HEK293 (cell line): ENCODE results near the gene WWC1.

Experiments
- ATF2 ChIP-seq: fragments of 450-650 bp; formaldehyde crosslinking; IDR thresholded peaks from 2 replicates; pipeline ENCODE4 v1.5.1; 2016; ENCODE audit warnings: missing biosample characterization, missing genetic modification characterization, low read depth
- BCL11A ChIP-seq: fragments of 450-650 bp; formaldehyde crosslinking; IDR thresholded peaks from 2 replicates; pipeline ENCODE4 v1.5.1; 2016; ENCODE audit warnings: low read depth, missing biosample characterization, missing genetic modification characterization
- BCL11B ChIP-seq: fragments of 450-650 bp; formaldehyde crosslinking; IDR thresholded peaks from 2 replicates; pipeline ENCODE4 v1.5.1; 2016; ENCODE audit warnings: low read depth, missing biosample characterization, missing genetic modification characterization
- IKZF3 ChIP-seq: fragments of 450-650 bp; IDR thresholded peaks from 2 replicates; pipeline ENCODE4 v1.5.0; 2018; ENCODE audit warnings: missing biosample characterization, mild to moderate bottlenecking, missing genetic modification characterization, moderate library complexity
- OSR2 ChIP-seq: fragments of 450-650 bp; formaldehyde crosslinking; IDR thresholded peaks from 2 replicates; pipeline ENCODE4 v1.5.1; 2016; ENCODE audit warnings: missing biosample characterization, missing genetic modification characterization
- OVOL3 ChIP-seq: fragments of 450-650 bp; formaldehyde crosslinking; IDR thresholded peaks from 2 replicates; pipeline ENCODE4 v1.5.1; 2016; ENCODE audit warnings: missing biosample characterization, missing genetic modification characterization
- PRDM4 ChIP-seq: fragments of 450-650 bp; formaldehyde crosslinking; IDR thresholded peaks from 2 replicates; pipeline ENCODE4 v1.5.1; 2017; ENCODE audit warnings: missing biosample characterization, missing genetic modification characterization
- TRIM28 ChIP-seq: IDR thresholded peaks from 2 replicates; pipeline ENCODE4 v1.6.1; 2011; ENCODE audit warnings: low read length, control low read depth, borderline replicate concordance
- ZBTB17 ChIP-seq: fragments of 450-650 bp; formaldehyde crosslinking; IDR thresholded peaks from 2 replicates; pipeline ENCODE4 v1.5.1; 2016; ENCODE audit warnings: missing biosample characterization, missing genetic modification characterization
- ZBTB20 ChIP-seq: fragments of 450-650 bp; formaldehyde crosslinking; IDR thresholded peaks from 2 replicates; pipeline ENCODE4 v1.5.1; 2016; ENCODE audit warnings: missing biosample characterization, missing genetic modification characterization
- ZBTB26 ChIP-seq: fragments of 450-650 bp; formaldehyde crosslinking; optimal IDR thresholded peaks from 2 replicates; pipeline ENCODE3; 2016; ENCODE audit warnings: missing biosample characterization, mild to moderate bottlenecking, missing genetic modification characterization
- ZNF121 ChIP-seq: fragments of 450-650 bp; formaldehyde crosslinking; IDR thresholded peaks from 2 replicates; pipeline ENCODE4 v1.5.1; 2016; ENCODE audit warnings: missing biosample characterization, missing genetic modification characterization
- ZNF19 ChIP-seq: fragments of 450-650 bp; formaldehyde crosslinking; IDR thresholded peaks from 2 replicates; pipeline ENCODE4; 2016; ENCODE audit warnings: missing biosample characterization, missing genetic modification characterization, low read depth
- ZNF48 ChIP-seq: fragments of 450-650 bp; formaldehyde crosslinking; IDR thresholded peaks from 2 replicates; pipeline ENCODE4 v1.5.1; 2016; ENCODE audit warnings: missing biosample characterization, missing genetic modification characterization
- ZNF501 ChIP-seq: fragments of 450-650 bp; formaldehyde crosslinking; IDR thresholded peaks from 2 replicates; pipeline ENCODE4 v1.5.1; 2016; ENCODE audit warnings: missing biosample characterization, missing genetic modification characterization
- ZNF514 ChIP-seq: fragments of 450-650 bp; formaldehyde crosslinking; IDR thresholded peaks from 2 replicates; pipeline ENCODE4 v1.5.1; 2016; ENCODE audit warnings: missing biosample characterization, missing genetic modification characterization
- ZNF549 ChIP-seq: fragments of 450-650 bp; IDR thresholded peaks from 2 replicates; pipeline ENCODE4 v1.5.1; 2018; ENCODE audit warnings: missing biosample characterization, missing genetic modification characterization, mild to moderate bottlenecking, inconsistent platforms, moderate library complexity
- ZNF558 ChIP-seq: fragments of 450-650 bp; formaldehyde crosslinking; IDR thresholded peaks from 2 replicates; pipeline ENCODE4 v1.5.1; 2016; ENCODE audit warnings: missing biosample characterization, missing genetic modification characterization
- ZNF580 ChIP-seq: fragments of 450-650 bp; formaldehyde crosslinking; IDR thresholded peaks from 2 replicates; pipeline ENCODE4 v1.5.1; 2016; ENCODE audit warnings: missing biosample characterization, missing genetic modification characterization
- ZNF629 ChIP-seq: fragments of 450-650 bp; formaldehyde crosslinking; IDR thresholded peaks from 2 replicates; pipeline ENCODE4 v1.5.1; 2017; ENCODE audit warnings: missing biosample characterization, missing genetic modification characterization
- ZNF660 ChIP-seq: fragments of 450-650 bp; IDR thresholded peaks from 2 replicates; pipeline ENCODE4 v1.5.1; 2018; ENCODE audit warnings: missing biosample characterization, mild to moderate bottlenecking, missing genetic modification characterization
- ZNF837 ChIP-seq: fragments of 450-650 bp; formaldehyde crosslinking; IDR thresholded peaks from 2 replicates; pipeline ENCODE4 v1.5.1; 2016; ENCODE audit warnings: missing biosample characterization, missing genetic modification characterization
- ZNF843 ChIP-seq: fragments of 450-650 bp; formaldehyde crosslinking; IDR thresholded peaks from 2 replicates; pipeline ENCODE4 v1.5.1; 2016; ENCODE audit warnings: missing biosample characterization, missing genetic modification characterization
- ZSCAN23 ChIP-seq: fragments of 450-650 bp; formaldehyde crosslinking; IDR thresholded peaks from 2 replicates; pipeline ENCODE4 v1.5.1; 2016; ENCODE audit warnings: missing biosample characterization, missing genetic modification characterization
- ZSCAN30 ChIP-seq: fragments of 450-650 bp; IDR thresholded peaks from 2 replicates; pipeline ENCODE4 v1.5.1; 2018; ENCODE audit warnings: missing biosample characterization, mild to moderate bottlenecking, missing genetic modification characterization, moderate library complexity
- ZXDB ChIP-seq: fragments of 450-650 bp; formaldehyde crosslinking; IDR thresholded peaks from 2 replicates; pipeline ENCODE4 v1.5.1; 2016; ENCODE audit warnings: missing biosample characterization, missing genetic modification characterization
- TF ChIP-seq, protein P1 (sequence below): fragments of 450-650 bp; formaldehyde crosslinking; IDR thresholded peaks from 2 replicates; pipeline ENCODE4 v1.5.1; 2016; ENCODE audit warnings: missing biosample characterization, missing genetic modification characterization

Gene WWC1

DNA sequence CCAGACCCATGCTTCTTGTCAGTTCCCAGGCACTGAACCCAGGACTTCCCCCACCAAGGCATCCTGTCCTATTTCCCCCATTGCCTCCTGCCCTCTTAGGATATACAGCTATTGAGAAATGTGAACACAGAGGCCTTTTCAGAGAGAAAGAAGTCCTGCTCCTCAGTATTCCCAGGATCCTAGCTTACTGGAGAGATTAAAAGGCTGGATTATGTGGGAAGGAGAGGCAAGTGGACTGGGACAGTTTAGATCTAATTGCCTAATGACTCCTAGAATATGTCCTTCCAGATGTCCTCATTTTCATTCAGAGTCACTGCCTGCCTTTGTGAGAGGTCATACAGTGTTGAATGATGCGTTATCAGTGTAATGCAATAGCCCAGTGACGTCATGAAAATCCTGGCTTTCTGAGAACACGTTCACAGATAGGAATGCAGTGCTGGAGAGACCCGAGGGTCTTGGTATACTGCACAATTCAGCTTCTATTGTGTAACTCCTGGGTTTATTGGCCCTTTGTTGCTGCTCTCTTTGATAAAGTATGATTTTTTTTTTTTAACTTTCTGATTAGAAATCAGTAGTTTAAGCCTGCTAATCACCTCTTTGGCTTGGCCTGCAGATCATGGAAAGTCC lies 26.2 kb downstream of the WWC1 start (continued):
- TF ChIP-seq ZNF48 (tag by site-specific recombination) (no peak), ZXDB (tag by site-specific recombination) (peak; percentile 90), ZBTB17 (tag by site-specific recombination) (peak; percentile 95), IKZF3 (tag by site-specific recombination) (peak; percentile 91), ZNF501 (tag by site-specific recombination) (no peak), ZNF514 (no peak), TRIM28 (peak; percentile 87; the same call in 1 of the 2 replicates), ZNF580 (tag by site-specific recombination) (0 out of 2 replicates have a peak, but pooled peaks have one; percentile 39), ZBTB26 (peak; percentile 12), ZSCAN23 (tag by site-specific recombination) (peak; percentile 81; the same call in 1 of the 2 replicates), PRDM4 (tag by site-specific recombination) (0 out of 2 replicates have a peak, but pooled peaks have one; percentile 38), ZNF837 (tag by site-specific recombination) (no peak), ZNF549 (tag by site-specific recombination) (no peak), ZNF121 (no peak), ATF2 (peak; percentile 99), ZNF660 (tag by site-specific recombination) (peak; percentile 95), ZNF629 (tag by site-specific recombination) (peak; percentile 100), BCL11B (tag by site-specific recombination) (0 out of 2 replicates have a peak, but pooled peaks have one; percentile 36), ZNF843 (peak; percentile 65), ZNF19 (tag by site-specific recombination) (no peak), BCL11A (tag by site-specific recombination) (peak; percentile 93), ZNF558 (tag by site-specific recombination) (0 out of 2 replicates have a peak, but pooled peaks have one; percentile 35), OSR2 (peak; percentile 67), ZSCAN30 (tag by site-specific recombination) (peak; percentile 49; the same call in 1 of the 2 replicates), ZBTB20 (tag by site-specific recombination) (peak; percentile 43; the same call in 1 of the 2 replicates), OVOL3 (tag by site-specific recombination) (no peak)
- TF ChIP-seq, protein P1, sequence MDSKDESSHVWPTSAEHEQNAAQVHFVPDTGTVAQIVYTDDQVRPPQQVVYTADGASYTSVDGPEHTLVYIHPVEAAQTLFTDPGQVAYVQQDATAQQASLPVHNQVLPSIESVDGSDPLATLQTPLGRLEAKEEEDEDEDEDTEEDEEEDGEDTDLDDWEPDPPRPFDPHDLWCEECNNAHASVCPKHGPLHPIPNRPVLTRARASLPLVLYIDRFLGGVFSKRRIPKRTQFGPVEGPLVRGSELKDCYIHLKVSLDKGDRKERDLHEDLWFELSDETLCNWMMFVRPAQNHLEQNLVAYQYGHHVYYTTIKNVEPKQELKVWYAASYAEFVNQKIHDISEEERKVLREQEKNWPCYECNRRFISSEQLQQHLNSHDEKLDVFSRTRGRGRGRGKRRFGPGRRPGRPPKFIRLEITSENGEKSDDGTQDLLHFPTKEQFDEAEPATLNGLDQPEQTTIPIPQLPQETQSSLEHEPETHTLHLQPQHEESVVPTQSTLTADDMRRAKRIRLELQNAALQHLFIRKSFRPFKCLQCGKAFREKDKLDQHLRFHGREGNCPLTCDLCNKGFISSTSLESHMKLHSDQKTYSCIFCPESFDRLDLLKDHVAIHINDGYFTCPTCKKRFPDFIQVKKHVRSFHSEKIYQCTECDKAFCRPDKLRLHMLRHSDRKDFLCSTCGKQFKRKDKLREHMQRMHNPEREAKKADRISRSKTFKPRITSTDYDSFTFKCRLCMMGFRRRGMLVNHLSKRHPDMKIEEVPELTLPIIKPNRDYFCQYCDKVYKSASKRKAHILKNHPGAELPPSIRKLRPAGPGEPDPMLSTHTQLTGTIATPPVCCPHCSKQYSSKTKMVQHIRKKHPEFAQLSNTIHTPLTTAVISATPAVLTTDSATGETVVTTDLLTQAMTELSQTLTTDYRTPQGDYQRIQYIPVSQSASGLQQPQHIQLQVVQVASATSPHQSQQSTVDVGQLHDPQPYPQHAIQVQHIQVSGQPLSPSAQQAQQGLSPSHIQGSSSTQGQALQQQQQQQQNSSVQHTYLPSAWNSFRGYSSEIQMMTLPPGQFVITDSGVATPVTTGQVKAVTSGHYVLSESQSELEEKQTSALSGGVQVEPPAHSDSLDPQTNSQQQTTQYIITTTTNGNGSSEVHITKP (tag by site-specific recombination), result peak; percentile 79
